ENCODE results near the gene CDH24.

CDH24 gene

DNA sequence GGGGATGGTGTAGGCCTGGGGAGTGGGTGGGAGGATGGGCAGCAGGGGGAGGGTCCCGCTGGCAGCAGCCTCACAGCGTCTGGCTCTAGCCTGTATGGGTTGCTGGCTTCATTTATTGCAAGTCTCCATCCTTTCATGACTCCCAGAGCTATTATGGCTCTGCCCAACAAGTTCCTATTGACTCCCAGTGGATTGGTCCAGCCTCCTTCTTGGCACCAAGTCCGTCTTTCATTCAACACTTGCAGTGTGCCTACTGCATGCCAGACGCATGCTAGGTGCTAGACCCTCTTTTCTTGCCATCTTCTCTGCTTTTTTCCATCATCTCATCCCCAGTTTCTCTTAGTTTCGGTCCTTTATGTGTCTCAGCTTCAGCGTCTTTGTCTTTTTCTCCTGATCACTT is 14.2 kb downstream of the CDH24 start:
- DNase-seq, result no peak

DNA sequence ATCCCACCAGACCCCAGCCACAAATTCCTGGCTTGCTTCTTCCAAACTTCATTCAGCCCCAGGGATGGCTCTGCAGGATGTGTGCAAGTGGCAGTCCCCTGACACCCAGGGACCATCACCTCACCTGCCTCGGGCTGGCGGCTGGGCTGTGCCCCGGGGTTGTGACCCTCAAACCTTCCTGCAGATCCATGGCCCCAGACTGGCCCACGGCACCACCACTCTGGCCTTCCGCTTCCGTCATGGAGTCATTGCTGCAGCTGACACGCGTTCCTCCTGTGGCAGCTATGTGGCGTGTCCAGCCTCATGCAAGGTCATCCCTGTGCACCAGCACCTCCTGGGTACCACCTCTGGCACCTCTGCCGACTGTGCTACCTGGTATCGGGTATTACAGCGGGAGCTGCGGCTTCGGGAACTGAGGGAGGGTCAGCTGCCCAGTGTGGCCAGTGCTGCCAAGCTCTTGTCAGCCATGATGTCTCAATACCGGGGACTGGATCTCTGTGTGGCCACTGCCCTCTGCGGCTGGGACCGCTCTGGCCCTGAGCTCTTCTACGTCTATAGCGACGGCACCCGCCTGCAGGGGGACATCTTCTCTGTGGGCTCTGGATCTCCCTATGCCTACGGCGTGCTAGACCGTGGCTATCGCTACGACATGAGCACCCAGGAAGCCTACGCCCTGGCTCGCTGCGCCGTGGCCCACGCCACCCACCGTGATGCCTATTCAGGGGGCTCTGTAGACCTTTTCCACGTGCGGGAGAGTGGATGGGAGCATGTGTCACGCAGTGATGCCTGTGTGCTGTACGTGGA is 15.0 kb downstream of the CDH24 start, which contains the start of gene PSMB11:
PSMB11 (plus strand) TSS at position 51 of the 804 bp plus-strand sequence; CDS start at position 65, 14 bp downstream.
- no peak for DNase-seq

GRCh38 chr14:23041729-23042128 is 15.6 kb downstream of the CDH24 start:
- DNase-seq, result no peak

DNA sequence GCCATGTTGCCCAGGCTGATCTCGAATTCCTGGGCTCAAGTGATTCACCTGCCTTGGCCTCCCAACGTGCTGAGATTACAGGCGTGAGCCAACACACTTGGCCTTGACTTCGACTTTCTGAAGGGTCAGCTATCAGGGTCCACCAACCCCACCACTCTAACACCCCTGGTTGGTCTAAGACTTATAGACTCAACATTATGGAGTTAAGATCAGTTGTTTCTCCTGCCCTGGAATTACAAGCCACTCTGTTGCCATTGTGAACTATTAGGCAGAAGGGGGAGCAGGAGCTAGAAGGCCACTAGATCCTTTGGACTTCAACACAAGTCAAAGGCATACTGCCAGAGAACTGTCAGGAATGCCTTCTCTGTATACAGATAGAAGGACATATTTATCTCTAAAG is 17.2 kb downstream of the CDH24 start:
- DNase-seq, result no peak

DNA sequence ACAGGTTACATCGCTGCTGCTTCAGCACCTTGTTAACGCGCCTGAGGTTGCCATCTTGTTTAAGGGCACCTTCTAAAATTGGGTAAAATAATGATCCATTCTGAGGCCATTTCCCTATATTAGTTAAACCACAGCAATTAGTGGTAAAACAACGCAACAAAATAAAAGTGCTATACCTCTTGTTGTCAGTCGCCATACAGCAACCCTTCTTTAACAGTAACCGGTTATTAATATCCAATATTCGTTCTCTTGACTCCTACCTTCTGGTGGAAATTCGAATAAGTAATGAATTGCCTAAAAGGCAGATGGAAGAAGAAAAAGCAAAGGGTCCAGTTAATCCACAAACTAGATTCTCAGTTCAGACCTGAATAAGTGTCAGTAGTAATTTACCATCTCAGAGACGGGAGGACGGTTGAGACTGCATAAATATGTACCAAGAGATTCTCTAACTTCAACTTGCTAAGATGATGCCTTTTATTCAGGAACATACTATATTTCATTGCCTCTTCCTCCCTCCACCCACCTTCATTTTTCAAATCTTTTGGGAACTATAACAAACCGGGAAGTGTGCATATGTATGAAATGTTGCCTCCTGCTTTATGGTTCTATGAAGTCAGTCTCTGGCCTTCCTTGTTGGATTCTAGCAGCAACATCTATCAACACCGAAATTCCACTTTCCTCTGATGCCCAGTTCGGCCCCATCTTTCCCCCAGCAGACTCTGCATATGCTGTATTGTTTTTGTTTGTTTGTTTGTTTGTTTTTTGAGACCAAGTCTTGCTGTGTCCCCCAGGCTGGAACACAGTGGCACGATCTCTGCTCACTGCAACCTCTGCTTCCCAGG is 21.8 kb downstream of the CDH24 start:
- no peak for DNase-seq

DNA sequence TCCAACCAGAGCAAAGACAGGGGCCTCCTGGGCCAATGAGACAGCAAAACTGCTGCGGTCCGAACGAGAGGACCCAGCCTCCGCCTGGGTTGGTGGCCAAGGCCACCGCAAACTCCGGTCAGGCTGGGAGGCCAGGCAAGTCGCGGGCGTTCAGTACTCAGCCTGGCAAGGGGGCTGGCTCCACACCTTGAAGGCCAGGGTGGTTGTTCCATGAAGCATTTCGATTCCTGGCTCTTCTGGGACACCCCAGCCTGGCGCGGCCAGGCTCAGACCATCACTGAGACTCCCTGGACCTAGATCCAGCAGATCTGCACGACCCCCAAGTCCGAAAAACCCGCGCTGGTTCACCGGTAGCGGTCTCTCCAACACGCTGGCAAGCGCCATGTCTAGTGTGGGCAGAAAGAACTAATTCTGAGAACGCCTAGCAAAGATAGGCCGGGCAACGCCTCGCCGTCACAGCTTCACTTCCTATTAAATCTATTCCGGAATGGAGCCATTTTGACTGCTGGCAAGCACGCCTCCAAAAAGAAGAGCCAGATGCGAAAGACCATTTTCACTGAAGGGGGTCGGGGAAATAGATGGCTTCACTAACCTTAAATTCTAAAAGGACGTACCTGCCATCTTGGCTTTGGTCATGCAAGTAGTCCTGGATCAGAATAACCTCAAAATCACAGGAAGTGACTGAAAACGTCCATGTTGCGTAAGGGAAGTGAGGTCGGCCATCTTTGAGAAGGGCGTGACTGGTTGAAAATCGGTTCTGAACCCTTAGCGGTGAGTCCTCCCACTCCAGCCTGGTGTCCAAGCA is 22.6 kb downstream of the CDH24 start, which contains the start of gene PSMB5:
PSMB5 (minus strand) TSS at position 403 of the 805 bp plus-strand sequence; CDS start at position 384, 19 bp downstream.
- DNase-seq, result peak; percentile 94

GRCh38 chr14:23033801-23034497 is 23.4 kb downstream of the CDH24 start:
- no peak for DNase-seq

GRCh38 chr14:23033251-23033727 is 24.0 kb downstream of the CDH24 start:
- DNase-seq, result no peak

DNA sequence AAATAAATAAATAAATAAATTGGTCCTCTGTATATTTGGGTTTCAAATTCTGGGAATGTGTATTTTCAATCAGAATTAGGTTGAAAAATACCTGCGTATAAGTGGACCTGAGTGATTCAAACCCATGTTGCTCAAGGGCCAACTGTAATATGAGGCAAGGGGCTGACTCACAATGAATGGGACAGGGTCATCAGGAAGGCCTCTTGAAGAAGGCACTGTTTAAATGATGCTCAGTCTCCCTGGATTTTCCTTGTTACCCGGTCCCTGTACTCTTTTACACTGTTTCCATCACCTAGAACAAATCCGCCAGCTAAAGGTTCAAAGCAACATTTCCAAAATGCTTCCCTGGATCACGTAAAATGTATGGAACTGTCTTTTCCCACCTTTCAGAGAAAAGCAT is 26.4 kb downstream of the CDH24 start:
- no peak for DNase-seq

GRCh38 chr14:23028799-23029198 is 28.5 kb downstream of the CDH24 start:
- peak; percentile 37 for DNase-seq

GRCh38 chr14:23025151-23025814 is 32.0 kb downstream of the CDH24 start:
- DNase-seq, result no peak

- no peak for DNase-seq
Measured at GRCh38 chr14:23024612-23025075, 32.7 kb downstream of the CDH24 start.

- no peak for DNase-seq
Measured at GRCh38 chr14:23023795-23024152, 33.5 kb downstream of the CDH24 start.

- DNase-seq, result no peak
Measured at GRCh38 chr14:23023022-23023794, 34.1 kb downstream of the CDH24 start.

DNA sequence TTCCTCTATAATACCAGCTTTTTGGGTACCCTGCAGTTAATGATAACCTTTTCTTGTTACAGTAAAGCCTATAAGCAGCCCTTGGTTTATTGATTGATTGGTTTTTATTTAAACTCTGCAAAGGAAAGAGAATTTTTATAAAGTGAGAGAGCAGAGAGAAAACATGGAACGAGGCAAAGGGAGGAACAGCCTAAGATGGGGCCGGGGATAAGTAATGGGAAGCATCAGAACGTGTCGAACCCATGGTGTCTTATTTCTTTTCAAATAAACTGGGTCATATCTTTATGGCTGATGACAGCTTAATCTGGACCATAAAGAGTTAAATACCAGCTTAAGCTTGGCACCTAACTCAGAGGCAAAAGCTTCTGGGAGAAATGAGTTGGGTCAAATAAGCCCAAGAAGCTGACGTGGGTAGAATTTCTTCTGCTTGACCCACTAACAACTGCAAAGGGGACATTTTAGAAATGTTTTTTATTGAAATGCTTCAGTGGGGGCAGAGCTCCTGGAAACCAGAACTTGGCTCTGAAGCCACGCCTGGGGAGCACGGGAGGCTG is 35.4 kb downstream of the CDH24 start:
- DNase-seq, result no peak

DNA sequence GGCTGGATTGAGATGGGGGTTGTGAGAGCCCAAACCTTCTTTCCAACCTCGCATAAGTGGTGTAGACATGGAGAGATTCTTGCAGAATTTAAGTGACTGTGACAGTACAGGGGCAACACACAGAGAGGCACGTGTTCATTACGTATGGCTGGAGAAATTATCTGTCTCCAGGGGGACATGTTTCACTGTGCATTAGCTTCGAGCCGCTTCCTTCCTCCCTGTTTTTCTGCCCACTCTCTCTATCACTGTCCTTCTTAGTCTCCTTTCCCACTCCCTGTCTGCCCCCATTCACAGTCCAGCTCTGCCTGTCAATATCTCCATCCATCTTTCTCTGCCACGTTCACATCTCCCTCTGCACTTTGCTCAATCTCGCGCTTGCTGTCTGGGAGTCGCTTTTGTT is 35.9 kb downstream of the CDH24 start:
- no peak for DNase-seq

DNA sequence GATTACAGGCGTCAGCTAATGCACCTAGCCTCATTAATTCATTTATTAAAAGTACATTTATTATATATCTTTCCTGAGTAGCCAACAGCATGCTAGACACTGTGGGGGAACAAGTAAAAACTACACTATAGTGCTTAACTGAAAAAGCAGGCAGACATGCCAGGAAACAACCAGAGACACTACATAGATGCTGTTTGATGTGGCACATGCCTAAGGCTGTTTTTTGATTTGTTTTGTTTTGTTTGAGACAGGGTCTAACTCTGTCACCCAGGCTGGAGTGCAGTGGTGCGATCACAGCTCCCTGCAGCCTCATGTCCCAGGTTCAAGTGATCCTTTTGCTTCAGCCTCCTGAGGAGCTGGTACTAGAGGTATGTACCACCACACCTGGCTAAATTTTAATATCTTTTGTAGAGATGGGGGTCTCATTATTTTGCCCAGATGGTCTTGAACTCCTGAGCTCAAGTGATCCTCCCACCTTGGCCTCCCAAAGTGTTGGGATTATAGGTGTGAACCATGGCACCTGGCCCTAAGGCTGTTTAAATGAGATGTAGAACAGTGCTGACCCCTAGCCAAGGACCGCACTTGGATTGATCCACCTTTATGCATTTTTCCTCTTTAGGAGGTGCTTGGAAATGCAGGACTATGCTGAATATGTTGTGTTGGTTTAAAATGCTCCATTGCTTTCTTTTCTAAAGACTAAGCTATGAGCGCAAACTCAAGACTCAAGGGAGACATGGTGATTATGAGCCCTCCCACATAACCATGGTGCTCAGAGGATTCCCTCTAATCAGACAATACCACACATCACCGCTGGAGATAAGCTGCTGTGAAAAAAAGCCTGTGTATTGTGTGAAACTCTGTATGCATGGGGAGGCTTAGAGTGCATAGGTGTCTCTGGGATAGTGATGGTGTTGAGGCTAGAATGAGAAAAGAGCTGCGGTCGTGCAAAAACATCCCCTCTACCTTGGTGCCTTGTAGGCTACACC is 36.9 kb downstream of the CDH24 start:
- no peak for DNase-seq

DNA sequence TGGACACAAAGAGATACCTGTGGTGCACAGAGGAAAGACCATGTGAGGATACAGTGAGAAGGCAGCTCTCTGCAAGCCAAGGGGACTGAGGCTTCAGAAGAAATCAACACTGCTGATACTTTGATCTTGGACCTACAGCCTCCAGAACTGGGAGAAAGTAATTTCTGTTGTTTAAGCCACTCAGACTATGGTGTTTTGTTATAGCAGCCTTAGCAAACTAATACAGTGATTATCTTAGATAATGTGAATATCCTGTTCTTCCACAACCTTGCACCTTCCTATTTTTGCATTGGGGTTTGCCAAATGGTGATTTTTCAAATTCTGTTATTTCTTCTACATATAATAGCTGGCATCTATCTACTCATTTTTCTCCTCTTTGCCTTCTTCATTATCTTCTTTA is 39.2 kb downstream of the CDH24 start:
- DNase-seq, result no peak

DNA sequence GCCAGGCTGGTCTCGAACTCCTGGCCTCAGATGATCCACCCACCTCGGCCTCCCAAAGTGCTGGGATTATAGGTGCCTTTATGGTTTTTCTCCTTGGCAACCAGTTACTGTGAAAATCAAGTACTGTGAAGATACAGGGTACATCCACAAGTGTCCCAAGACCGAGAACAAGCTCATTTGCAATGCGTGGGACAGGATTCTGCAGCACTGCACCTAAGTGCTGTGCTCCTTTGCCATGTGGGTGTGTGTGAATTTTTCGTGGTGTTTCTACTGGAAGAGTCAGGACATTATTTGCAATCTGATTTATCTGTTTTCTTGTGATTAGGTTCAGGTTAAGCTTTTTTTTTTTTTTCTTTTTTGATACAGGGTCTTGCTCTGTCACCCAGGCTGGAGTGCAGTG is 40.2 kb downstream of the CDH24 start:
- no peak for DNase-seq
